ENCODE results near the gene ACTR5.

- TF ChIP-seq EP300 (IDR thresholded peaks at IDR 0.05) (no peak), CTCF (IDR thresholded peaks at IDR 0.05) (no peak), POLR2A (IDR thresholded peaks at IDR 0.05; ENCODE audit: low read depth) (no peak)
Measured at GRCh38 chr20:38800882-38801281, 52.6 kb downstream of the ACTR5 start.

Data from esophagus muscularis mucosa (tissue), 4 donors.